Measurements from ENCODE around the gene VPS54.
A peak's percentile ranks its signal among the peaks of the same experiment; 100 is the strongest.
"Not testable (repeated sequence)": the region's sequence is repeated elsewhere in the genome, so short reads cannot be mapped to it uniquely, and the experiment has no call there.

VPS54 gene

GRCh38 chr2:63874204-63875130, 144.8 kb downstream of the VPS54 start:
- no peak for DNase-seq (ENCODE audit: low read depth)

GRCh38 chr2:63872571-63873328, 146.5 kb downstream of the VPS54 start:
- no peak for DNase-seq (ENCODE audit: low read depth)

GRCh38 chr2:63871864-63872263, 147.4 kb downstream of the VPS54 start:
- no peak for DNase-seq (ENCODE audit: low read depth)

DNA sequence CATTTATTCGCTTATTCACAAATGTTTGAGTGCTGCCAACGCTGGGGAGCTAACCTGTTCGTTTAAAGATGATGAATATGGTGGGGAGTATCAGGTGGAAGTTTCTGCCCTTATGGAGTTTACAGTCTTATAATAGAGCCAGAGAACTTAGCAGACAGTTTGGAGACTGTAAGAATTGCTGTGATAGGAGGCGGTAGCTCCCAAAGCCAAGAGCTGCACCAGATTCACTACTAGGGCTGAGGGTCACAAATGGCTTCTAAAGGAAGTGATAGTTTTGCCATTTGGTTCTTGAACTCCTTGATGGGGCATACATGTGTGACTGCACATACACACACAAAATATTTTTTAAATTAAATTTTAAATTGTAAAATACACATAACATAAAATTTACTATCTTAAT, 148.5 kb downstream of the VPS54 start:
- no peak for DNase-seq (ENCODE audit: low read depth)

DNA sequence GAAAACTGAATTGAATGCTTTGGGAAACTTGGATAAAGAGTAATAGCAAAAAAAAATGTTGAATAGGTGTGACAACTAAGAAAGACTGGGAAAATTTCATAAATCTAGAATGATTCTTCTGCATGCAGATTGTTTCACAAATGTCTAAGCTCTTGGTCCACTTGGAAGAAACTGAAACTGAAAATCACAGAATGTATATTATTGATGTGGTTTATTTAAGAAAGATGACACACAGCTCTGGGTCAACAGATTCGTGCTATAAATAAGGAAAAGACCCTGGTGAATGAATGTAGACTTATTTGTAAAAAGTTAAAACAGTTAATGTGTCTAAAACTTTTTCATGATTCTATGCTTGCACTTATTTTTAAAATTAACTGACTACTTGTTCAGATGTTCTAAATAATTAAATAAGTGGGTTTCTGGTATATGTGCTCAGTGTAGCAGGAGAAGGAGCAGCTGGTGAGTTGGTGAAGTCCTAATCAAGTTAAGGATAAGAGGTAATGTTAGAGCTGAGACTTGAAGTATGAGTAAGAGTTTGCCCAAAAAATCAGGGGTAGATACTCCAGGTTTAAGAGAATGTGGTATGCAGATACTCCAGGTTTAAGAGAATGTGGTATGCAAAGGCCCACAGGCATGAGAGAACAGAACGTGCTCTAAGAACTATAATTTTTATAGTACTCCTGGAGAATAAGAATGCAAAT, 153.1 kb downstream of the VPS54 start:
- no peak for DNase-seq (ENCODE audit: low read depth)

DNA sequence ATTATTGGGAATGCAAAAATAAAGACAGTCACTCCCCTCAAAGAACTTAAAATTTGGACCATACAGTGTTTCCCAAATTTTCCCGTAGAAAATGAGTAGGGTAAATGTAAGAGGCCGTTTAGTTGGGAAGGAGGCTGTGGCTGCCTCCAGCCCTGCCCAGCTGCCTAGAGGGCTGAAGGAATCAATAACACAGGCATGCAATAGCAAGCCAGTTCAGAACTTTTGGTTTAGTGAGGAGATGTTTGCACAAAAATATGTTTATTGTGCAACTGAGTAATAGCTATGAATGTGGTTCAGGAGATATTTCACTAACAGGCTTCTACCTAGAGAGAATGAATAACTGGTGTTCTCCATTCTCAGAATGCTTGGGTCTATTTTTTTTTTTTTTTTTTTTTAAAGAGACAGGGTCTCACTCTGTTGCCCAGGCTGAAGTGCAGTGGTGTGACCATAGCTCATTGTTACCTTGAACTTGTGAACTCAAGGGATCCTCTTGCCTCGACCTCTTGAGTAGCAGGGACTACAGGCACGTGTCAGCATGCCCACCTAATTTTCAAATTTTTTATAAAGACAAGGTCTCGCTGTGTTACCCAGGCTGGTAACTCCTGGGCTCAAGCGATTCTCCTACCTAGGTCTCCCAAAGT, 153.9 kb downstream of the VPS54 start:
- DNase-seq (ENCODE audit: low read depth), result no peak

DNA sequence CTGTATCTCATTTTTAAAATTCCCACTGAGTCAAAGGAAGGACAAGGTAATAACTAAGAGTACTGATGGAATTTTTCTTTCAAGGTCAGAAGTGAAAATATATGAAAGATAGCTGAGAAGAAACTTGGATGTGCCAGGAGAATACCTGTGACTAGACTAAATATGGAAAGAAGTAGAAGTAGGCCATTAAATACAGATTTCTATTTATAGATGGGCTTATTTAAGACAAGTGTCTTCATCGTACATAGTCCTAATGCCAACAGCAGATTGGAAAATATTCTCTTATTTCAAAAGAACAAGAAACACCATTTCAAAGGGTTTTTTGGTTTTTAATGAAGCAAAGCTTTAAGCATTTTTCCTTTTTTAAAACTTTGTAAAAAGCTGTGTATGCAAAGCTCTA, 155.5 kb downstream of the VPS54 start:
- DNase-seq (ENCODE audit: low read depth), result no peak

DNA sequence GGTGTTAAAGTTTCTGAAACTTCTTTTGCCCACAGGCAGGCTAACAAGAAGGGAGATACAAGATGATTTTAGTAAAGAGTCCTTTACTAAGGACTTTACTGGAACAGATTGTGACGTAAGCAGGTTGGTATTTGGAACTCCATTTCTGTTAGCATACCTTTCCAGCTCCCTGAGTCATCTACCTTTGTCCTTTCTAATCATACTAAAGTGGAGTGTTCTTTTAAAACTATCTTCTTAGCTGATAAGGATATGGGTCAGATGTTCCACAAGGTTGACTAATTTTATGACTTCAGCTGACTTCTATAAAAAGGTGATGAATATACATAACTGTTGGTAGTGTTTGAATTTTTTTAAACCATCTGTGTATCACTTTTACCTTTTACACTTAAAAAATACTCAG, 156.4 kb downstream of the VPS54 start:
- DNase-seq (ENCODE audit: low read depth), result no peak

DNA sequence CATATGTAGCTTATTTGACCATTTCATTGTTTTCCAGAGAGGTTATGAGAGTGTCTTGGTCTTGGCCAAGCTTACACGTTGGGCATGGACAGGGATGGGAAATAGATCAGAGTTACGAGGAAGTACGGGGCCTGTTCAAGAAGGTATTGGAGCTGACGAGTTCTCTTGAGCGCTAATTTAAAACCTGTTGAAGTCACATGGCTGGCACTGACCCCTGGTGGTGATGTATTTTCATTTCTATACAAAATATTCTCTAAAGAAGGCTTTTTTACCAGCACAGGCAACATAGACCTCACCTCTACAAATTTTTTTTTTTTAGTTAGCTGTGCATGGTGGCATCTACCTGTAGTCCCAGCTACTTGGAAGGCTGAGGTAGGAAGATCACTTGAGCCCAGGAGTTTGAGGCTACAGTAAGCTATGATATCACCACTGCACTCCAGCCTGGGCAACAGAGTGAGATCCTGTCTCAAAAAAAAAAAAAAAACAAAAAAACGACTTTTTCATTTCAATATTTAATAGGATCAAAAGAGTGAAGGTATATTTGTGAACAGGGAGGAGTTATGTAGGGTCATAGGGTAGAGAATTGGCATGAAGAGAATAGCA, 157.9 kb downstream of the VPS54 start:
- DNase-seq (ENCODE audit: low read depth), result peak; percentile 26

DNA sequence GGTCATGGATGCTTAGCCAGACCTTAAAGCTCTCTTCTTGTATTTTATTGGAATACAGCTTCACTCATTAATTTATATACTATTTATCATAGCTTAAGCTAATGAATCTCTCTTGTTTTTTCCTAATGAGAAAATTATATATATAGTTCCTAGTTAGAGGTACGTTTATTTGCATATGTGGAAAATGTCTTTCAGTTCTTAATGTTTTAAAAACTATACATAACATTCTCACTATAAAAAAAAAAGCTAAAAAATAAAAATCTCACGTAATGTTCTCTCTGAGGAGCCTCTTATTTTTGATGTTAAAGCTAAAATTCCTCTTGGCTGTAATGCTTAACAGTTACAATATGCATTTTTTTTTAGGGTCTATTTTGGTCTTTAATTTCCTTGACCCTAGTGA, 160.9 kb downstream of the VPS54 start:
- no peak for DNase-seq (ENCODE audit: low read depth)

DNA sequence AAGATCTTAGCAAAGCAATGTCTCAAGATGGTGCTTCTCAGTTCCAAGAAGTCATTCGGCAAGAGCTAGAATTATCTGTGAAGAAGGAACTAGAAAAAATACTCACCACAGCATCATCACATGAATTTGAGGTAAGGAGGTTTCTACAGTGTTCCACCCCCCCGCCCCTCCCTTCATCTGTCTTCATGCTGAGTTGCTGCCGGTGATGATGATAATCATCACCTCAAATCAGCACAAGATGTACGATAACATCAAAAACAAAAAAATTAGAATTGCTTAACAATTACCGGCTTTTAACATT, 163.0 kb downstream of the VPS54 start:
- peak; percentile 26 for DNase-seq (ENCODE audit: low read depth)

DNA sequence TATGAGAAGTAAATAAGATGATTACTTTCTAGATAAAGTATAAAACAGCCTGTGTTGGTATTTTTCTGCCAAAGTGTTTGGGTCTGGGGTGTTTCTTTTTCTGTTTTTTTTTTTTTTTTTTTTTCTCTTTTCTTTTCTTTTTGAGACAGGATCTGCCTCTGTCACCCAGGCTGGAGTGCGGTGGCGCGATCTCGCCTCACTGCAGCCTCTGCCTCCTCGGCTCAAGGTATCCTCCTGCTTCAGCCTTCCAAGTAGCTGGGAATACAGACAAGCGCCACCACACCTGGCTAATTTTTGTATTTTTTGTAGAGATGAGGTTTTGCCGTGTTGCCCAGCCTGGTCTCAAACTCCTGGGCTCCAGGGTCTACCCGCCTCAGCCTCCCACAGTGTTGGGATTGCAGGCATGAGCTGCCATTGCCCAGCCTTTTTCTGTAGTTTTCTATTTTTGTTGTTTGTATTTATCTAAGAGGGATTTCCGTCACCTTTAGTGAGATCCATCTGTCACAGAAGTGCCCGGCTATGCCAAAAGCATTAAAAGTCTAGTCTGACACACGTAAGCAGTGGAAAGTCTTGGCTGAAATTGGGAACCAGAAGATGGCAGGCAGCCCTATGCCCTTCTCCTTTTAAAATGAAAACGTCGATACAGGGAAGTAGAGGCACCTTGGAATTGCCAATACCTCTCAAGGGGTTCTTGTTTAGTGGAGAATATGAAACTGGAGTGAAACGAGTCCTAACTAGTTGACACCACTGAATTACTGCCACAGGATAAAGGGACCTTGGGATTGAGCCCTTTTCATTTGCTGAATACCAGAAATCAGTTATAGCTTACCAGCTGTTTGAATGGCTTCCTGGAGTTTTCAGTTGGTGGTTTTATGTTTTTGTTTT, 163.6 kb downstream of the VPS54 start:
- DNase-seq (ENCODE audit: low read depth), result no peak

DNA sequence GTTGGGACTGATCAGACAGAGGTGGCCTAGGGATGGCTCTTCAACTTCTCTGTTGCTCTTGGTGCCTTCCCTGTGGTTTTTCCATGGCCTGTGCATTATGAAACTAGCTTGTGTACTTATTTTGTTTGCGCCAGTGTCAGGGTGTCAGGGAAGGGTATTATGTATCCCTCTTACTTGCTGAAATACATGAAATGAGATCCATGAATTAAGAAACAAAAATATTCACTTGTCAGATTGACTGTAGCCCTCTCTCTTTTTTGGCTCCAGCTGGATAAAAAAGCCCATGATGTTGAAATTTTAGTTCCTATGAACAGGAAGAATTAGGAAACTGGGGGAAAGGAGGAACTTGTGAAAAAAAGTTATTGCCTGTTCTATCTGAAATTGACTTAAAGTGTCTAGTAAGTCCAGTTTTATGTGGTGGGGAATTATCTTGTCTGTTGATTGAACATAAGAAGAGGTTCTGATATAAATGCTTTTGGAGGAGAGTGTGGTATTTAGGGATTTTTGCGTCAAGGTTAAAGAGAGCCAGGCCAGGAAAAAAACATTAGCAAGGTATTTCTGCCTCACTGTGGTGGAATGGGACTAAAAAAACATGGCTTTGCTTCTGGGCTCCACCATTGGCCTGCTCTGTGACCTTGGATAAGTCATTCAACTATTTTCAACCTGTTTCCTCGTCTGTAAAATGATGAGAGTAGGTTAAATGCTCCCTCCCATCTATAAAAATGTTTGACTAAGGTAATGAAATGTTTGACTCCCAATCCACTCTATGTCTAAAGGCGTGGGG, 165.5 kb downstream of the VPS54 start:
- DNase-seq (ENCODE audit: low read depth), result no peak

GRCh38 chr2:63851691-63852311, 167.4 kb downstream of the VPS54 start:
- no peak for DNase-seq (ENCODE audit: low read depth)

DNA sequence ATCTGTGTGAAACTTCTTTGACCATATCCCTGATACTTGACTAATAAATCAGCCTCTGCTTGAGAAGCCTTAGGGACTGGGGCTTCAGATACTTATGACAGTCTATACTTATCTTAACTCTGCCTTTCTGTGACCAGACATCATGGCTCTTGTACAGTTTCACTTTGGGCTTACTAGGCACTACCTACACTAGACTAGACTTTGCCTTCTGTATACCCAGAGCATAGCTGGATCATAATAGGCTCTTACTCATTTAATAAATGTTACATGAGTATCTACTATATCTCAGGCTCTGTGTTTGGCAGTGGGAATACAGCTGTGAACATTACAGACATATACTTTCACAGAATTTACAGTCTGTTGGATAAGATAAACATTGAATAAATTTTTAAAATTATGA, 168.6 kb downstream of the VPS54 start:
- no peak for DNase-seq (ENCODE audit: low read depth)

- no peak for DNase-seq (ENCODE audit: low read depth)
These were observed 169.0 kb downstream of the VPS54 start for GRCh38 chr2:63850204-63850571.

DNA sequence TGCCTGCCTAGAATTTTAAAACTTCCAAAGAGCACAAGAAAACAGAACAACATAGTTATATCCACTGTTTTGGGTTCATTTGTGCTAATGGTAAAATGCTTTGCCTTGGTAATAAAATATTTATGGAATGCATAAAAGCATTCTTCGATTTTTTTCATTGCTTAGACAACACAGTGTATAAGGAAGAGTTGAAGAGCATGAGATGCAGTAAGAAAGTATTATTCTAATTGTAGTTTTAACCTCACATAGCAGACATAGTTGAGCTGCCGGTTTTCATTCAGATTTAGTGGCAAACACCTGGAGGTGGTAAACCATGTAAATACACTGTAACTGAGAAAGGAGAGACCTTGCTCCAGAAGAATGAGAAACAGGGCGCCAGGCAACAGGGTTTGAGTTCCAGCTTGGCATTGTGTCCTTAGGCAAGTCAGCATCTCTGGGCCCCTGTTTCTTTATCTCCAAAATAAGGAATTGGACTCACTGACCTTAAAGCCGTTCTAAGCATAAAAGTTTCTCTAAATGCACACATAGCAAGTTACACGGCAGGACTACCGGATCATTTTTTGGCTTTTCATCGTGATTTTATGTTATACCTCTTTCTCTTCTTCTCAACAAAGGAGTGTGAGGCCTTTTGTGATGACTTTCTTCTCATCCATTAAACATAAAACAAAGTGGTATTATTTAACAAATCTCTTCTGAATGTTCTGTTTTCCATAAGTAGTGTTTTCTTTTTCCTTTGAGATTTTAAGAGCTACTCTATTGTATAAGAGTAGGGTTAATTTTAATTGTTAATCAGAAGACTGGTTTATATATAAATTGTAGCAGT, 169.6 kb downstream of the VPS54 start:
- no peak for DNase-seq (ENCODE audit: low read depth)

GRCh38 chr2:63847571-63847970, 171.7 kb downstream of the VPS54 start:
- not testable (repeated sequence) for DNase-seq (ENCODE audit: low read depth)

DNA sequence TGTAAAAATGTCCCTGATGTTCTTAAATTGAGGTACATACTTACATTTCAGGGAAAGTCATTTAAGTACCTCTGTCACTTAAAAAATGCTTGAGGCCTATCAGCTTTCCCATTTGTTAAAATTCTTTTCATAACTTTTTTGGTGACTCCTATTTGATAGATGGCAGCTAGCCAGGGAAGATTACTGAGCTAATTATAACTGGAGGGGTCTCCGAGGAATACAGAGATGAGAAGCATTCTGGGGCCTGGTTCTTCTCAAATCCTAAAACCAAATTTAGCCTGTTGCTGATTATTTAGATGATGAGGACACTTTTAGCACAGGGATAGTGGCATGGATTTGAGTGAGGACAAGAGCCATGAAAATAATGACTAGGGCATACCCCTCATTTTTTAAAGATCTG, 172.7 kb downstream of the VPS54 start:
- DNase-seq (ENCODE audit: low read depth), result no peak
